Stimulated activated CD8-positive, alpha-beta memory T cell treated with anti-CD3 and anti-CD28 coated beads, Interleukin-4, amount 100 ng/mL, for 48 hours (primary cell): Measurements from ENCODE around the gene FOXR1.
A peak's percentile ranks its signal among the peaks of the same experiment; 100 is the strongest.

ENCODE experiments used
- DNase-seq: peaks from one replicate; pipeline ENCODE4 v3.0.0-alpha.2; 2020

FOXR1 gene

GRCh38 chr11:119028346-119029068 lies 56.9 kb downstream of the FOXR1 start:
- DNase-seq = no peak

- DNase-seq = no peak
Measured at GRCh38 chr11:119029069-119029339, 57.4 kb downstream of the FOXR1 start.

- peak; percentile 46 for DNase-seq
Measured at GRCh38 chr11:119029340-119030028, 57.9 kb downstream of the FOXR1 start.

- peak; percentile 39 for DNase-seq
Measured at GRCh38 chr11:119030029-119030328, 58.4 kb downstream of the FOXR1 start.

- peak; percentile 100 for DNase-seq
Measured at GRCh38 chr11:119030329-119031047, 58.9 kb downstream of the FOXR1 start, which contains the start of gene SLC37A4. SLC37A4 (minus strand) TSS chr11:119030877.
